GM23248 (cell line): ENCODE measurements around the gene PSMB3. TPM values are rescaled to one million over a fixed set of nuclear protein-coding genes. Genes with fewer than 3 reads are reported as not detected.
"Not testable (repeated sequence)": the region's sequence is repeated elsewhere in the genome, so short reads cannot be mapped to it uniquely, and the experiment has no call there.

Experiments
- DNase-seq: peaks from one replicate; pipeline ENCODE4 v3.0.0-alpha.2; 2015
- H2AFZ ChIP-seq: fragments of 200-600 bp; sonication (generic); 2 replicates; pipeline ENCODE4 v1.6.1; 2016; ENCODE audit warnings: antibody characterized with exemption
- H3F3A ChIP-seq: fragments of 200-600 bp; sonication (generic); 2 replicates; pipeline ENCODE4 v1.6.1; 2016; ENCODE audit warnings: mild to moderate bottlenecking, antibody characterized with exemption, mixed run types; ENCODE audit not compliant: insufficient read depth
- H3K27ac ChIP-seq: fragments of 200-600 bp; sonication (generic); 2 replicates; pipeline ENCODE4 v1.5.1; 2016; ENCODE audit warnings: mild to moderate bottlenecking
- H3K27me3 ChIP-seq: fragments of 200-600 bp; sonication (generic); replicated peaks from 2 replicates; pipeline ENCODE4 v1.6.1; 2016; ENCODE audit warnings: mild to moderate bottlenecking; ENCODE audit not compliant: insufficient read depth
- H3K36me3 ChIP-seq: fragments of 200-600 bp; sonication (generic); 2 replicates; pipeline ENCODE4 v1.6.1; 2016; ENCODE audit warnings: low read depth, mild to moderate bottlenecking
- H3K4me1 ChIP-seq: fragments of 200-600 bp; sonication (generic); 2 replicates; pipeline ENCODE4 v1.6.1; 2016; ENCODE audit warnings: mild to moderate bottlenecking; ENCODE audit not compliant: insufficient read depth
- H3K4me2 ChIP-seq: fragments of 200-600 bp; sonication (generic); one replicate; pipeline ENCODE4 v1.6.1; 2016; ENCODE audit warnings: mild to moderate bottlenecking; ENCODE audit not compliant: unreplicated experiment
- H3K4me3 ChIP-seq: fragments of 200-600 bp; sonication (generic); 2 replicates; pipeline ENCODE4 v1.5.1; 2016; ENCODE audit warnings: mild to moderate bottlenecking
- H3K79me2 ChIP-seq: fragments of 200-600 bp; sonication (generic); 2 replicates; pipeline ENCODE4 v1.6.1; 2016; ENCODE audit warnings: mild to moderate bottlenecking; ENCODE audit not compliant: insufficient read depth
- H3K9ac ChIP-seq: fragments of 200-600 bp; sonication (generic); 2 replicates; pipeline ENCODE4 v1.6.1; 2016; ENCODE audit warnings: mild to moderate bottlenecking
- H3K9me2 ChIP-seq: fragments of 200-600 bp; sonication (generic); 2 replicates; pipeline ENCODE4 v1.6.1; 2016; ENCODE audit warnings: mixed run types, mild to moderate bottlenecking, moderate library complexity; ENCODE audit not compliant: insufficient read depth
- H3K9me3 ChIP-seq: fragments of 200-600 bp; sonication (generic); one replicate; pipeline ENCODE4 v1.6.1; 2017; ENCODE audit warnings: low read depth
- H4K20me1 ChIP-seq: fragments of 200-600 bp; sonication (generic); 2 replicates; pipeline ENCODE4 v1.6.0; 2016; ENCODE audit not compliant: insufficient read depth
- EZH2 ChIP-seq: fragments of 200-600 bp; sonication (generic); IDR thresholded peaks from 2 replicates; pipeline ENCODE4 v1.6.1; 2018; ENCODE audit warnings: antibody characterized with exemption, mild to moderate bottlenecking; ENCODE audit not compliant: insufficient read depth, poor library complexity, severe bottlenecking
- EZH2phosphoT487 ChIP-seq: fragments of 200-600 bp; sonication (generic); IDR thresholded peaks from 2 replicates; pipeline ENCODE4 v1.6.1; 2018; ENCODE audit warnings: antibody characterized with exemption, moderate library complexity, mild to moderate bottlenecking, low read depth; ENCODE audit not compliant: insufficient read depth
- WGBS, 2 experiments: methylation state at CpG; one replicate each; pipeline ENCODE4 v1.1.6; 2015 to 2017; ENCODE audit warnings: low lambda C conversion rate in 2 of 2, low coverage in 1 of 2; ENCODE audit errors: missing lambda C conversion rate in 2 of 2; 5-methylcytosine and 5-hydroxymethylcytosine counted together
- in situ Hi-C: fragments of 300-500 bp; cut with MboI; formaldehyde crosslinking; loops from 2 replicates; pipeline ENCODE4 v1.15.0; 2020
- polyA plus RNA-seq: library from polyadenylated mRNA; unstranded; fragments of >200 nt; fragmentation: Nextera tagmentation; extraction: Ambion mirVana; gene quantifications from 2 replicates; pipeline ENCODE4 v1.2.1, GENCODE V29; 2016
- total RNA-seq: library from RNA; depleted of rRNA; stranded (reverse); fragments of >200 nt; shearing (Covaris generic); gene quantifications from 2 replicates; pipeline ENCODE4 v1.2.3, GENCODE V29; 2014

The PSMB3 gene
- total and polyA plus RNA-seq, 2 experiments from 2014 or later = 149 to 310 TPM

- H3K27ac ChIP-seq = no peak overlapping the region
- H3K4me2 ChIP-seq = no peak overlapping the region
Observed at GRCh38 chr17:38779965-38780752, 27.6 kb downstream of the PSMB3 start.

DNA sequence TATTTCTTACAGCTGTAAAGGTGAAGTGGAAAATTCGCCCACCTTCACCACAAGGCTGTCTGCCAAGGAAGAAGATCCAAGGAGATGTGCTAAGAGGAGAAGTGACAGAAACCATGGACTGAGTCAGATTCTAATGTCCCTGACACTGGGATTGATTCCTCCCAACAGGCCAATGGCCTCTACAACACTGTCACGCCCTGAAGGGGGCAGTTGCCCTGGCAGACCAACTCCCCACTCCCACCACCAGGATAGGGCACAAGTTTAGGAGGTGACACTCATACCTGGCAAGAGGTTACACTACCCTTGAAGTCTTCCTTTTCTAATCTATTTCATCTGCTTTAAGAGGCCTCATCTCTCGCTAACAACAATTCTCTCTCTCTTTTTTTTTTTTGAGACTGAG lies 30.7 kb downstream of the PSMB3 start:
- WGBS, 2 experiments = 62 to 81% methylated on average over 3 of the region's 3 CpGs
- in situ Hi-C loops = no loop called here

More at GRCh38 chr17:38779965-38780752, 27.6 kb downstream of the PSMB3 start:
- WGBS, 2 experiments = 92 to 95% methylated on average over 23 of the region's 23 CpGs
- Histone ChIP-seq H3K9ac (no peak overlapping the region), H3K9me2 (no peaks in the 10 kb centered on the region), H3K36me3 (peaks cover 74% of the 10 kb centered on the region), H3K9me3 (no peaks in the 10 kb centered on the region), H3K4me1 (peaks cover 4% of the 10 kb centered on the region; the same call in 1 of the 2 replicates), H3K4me3 (no peak overlapping the region), H3K27me3 (no peaks in the 10 kb centered on the region), H2AFZ (no peak overlapping the region), H3K79me2 (no peaks in the 10 kb centered on the region), H4K20me1 (no peaks in the 10 kb centered on the region), H3F3A (peaks cover 5% of the 10 kb centered on the region)
- no peak for TF ChIP-seq EZH2phosphoT487
- no peak for TF ChIP-seq EZH2
- no peak for DNase-seq
- in situ Hi-C loops = no loop called here

GRCh38 chr17:38786372-38786771 lies 33.8 kb downstream of the PSMB3 start:
- H4K20me1 ChIP-seq = no peaks in the 10 kb centered on the region; the same call in 1 of the 2 replicates
- peaks cover 57% of the 10 kb centered on the region for H3K79me2 ChIP-seq
- peaks cover 35% of the 10 kb centered on the region for H3K36me3 ChIP-seq
- no peaks in the 10 kb centered on the region for H3K27me3 ChIP-seq
- no peak overlapping the region for H3K27ac ChIP-seq
- no peaks in the 10 kb centered on the region for H3K9me3 ChIP-seq
- in situ Hi-C loops = no loop called here
- H3K9ac ChIP-seq = no peak overlapping the region
- WGBS, 2 experiments = 85 to 87% methylated on average over 6 of the region's 6 CpGs
- DNase-seq = no peak
- TF ChIP-seq EZH2phosphoT487 = no peak
- no peak for TF ChIP-seq EZH2
- H3F3A ChIP-seq = peaks cover 5% of the 10 kb centered on the region; the same call in 1 of the 2 replicates
- no peak overlapping the region for H3K4me2 ChIP-seq
- H3K4me3 ChIP-seq = no peak overlapping the region
- peaks cover 9% of the 10 kb centered on the region for H3K4me1 ChIP-seq
- no peak overlapping the region for H2AFZ ChIP-seq
- no peaks in the 10 kb centered on the region for H3K9me2 ChIP-seq

More for the DNA sequence above, 30.7 kb downstream of the PSMB3 start:
- Histone ChIP-seq H3K4me1 (peaks cover 2% of the 10 kb centered on the region; the same call in 1 of the 2 replicates), H3K9ac (no peak overlapping the region), H3K79me2 (peaks cover 26% of the 10 kb centered on the region), H3K27ac (no peak overlapping the region), H2AFZ (no peak overlapping the region), H3F3A (no peaks in the 10 kb centered on the region), H3K4me3 (no peak overlapping the region), H3K9me3 (no peaks in the 10 kb centered on the region), H3K27me3 (no peaks in the 10 kb centered on the region), H4K20me1 (no peaks in the 10 kb centered on the region; the same call in 1 of the 2 replicates), H3K36me3 (peaks cover 51% of the 10 kb centered on the region), H3K9me2 (no peaks in the 10 kb centered on the region), H3K4me2 (no peak overlapping the region)
- TF ChIP-seq EZH2phosphoT487 (no peak), EZH2 (no peak)
- DNase-seq = no peak

DNA sequence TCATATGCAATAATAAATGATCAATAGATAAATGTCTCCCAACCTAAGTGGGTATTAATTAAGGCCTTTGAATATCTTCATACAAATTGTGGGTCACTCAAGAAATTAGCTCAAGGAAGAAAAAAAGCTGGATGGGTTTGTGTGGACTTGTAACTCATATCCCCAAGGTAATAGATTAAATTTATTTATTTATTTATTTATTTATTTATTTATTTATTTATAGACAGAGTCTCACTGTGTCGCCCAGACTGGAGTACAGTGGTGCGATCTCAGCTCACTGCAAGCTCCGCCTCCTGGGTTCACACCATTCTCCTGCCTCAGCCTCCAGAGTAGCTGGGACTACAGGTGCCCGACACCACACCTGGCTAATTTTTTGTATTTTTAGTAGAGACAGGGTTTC lies 35.5 kb downstream of the PSMB3 start:
- peaks cover 74% of the 10 kb centered on the region for H3K79me2 ChIP-seq
- in situ Hi-C loops, DNase-seq, H3K27me3 ChIP-seq, H3K27ac ChIP-seq, H3K9me2 ChIP-seq, H4K20me1 ChIP-seq, H3F3A ChIP-seq, H3K4me2 ChIP-seq, H3K9me3 ChIP-seq, H2AFZ ChIP-seq, H3K4me3 ChIP-seq, H3K4me1 ChIP-seq, H3K9ac ChIP-seq: not testable (repeated sequence)
- peaks cover 22% of the 10 kb centered on the region for H3K36me3 ChIP-seq
- WGBS, 2 experiments = 98 to 99% methylated on average over 4 of the region's 4 CpGs
